PC-9 (cell line): ENCODE data around the gene AOPEP.

ENCODE experiments used
- CTCF ChIP-seq: fragments of 200-600 bp; sonication (generic); conservative IDR thresholded peaks from 2 replicates; pipeline ENCODE4 v1.6.1; 2017; ENCODE audit warnings: mixed run types, antibody characterized with exemption, mild to moderate bottlenecking, moderate library complexity
- EZH2 ChIP-seq: fragments of 200-600 bp; sonication (generic); IDR thresholded peaks from 2 replicates; pipeline ENCODE4 v1.8.0; 2017; ENCODE audit warnings: antibody characterized with exemption, low read depth

GRCh38 chr9:94896512-94896911 is 170.0 kb downstream of the AOPEP start:
- no peak for TF ChIP-seq CTCF
- TF ChIP-seq EZH2 = no peak
